ENCODE results near the gene CST1.

Gene CST1

GRCh38 chr20:23705895-23706294, 44.8 kb downstream of the CST1 start:
- DNase-seq (ENCODE audit: low read depth in 2 of 2): no peak

- no peak for DNase-seq (ENCODE audit: low read depth in 2 of 2)
These were observed 48.7 kb downstream of the CST1 start for GRCh38 chr20:23702021-23702420.

DNA sequence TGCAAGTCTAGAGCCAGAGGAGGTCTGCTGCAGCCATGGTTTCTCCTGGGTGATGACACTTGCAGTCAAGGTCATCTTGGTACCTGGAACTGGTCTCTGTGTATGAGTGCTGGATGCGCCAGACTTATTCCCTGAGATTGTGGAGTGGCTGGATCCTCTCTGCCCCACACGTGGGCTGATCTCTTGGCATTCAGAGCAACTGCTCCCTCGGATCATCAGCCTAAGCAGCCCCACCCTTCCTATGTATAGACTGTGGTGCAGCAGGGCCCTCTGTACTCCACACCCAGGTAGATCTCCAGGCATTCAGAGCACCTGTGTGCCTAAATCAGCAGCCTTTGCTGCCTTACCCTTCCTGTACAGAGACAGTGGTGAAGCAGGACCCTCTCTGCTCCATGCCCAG, 49.8 kb downstream of the CST1 start:
- no peak for DNase-seq (ENCODE audit: low read depth in 2 of 2)

GRCh38 chr20:23697947-23698346, 52.8 kb downstream of the CST1 start:
- no peak for DNase-seq (ENCODE audit: low read depth in 2 of 2)
